B cell (primary cell): ENCODE data around the gene GAD1. TPM values are rescaled to one million over a fixed set of nuclear protein-coding genes. Genes with fewer than 3 reads are reported as not detected.

Source experiments
- ATAC-seq: fragments of 200-7000 bp; cut with Tn5 transposase; one replicate; pipeline ENCODE4 v1.10.0; 2021; ENCODE audit warnings: low read depth, mild to moderate bottlenecking, moderate number of reproducible peaks, moderate library complexity
- CTCF ChIA-PET: fragments of 350-600 bp; sonication (Branson Sonifier 250); formaldehyde crosslinking; loops from one replicate; lab custom pipeline; 2021; ENCODE audit warnings: antibody characterized with exemption, inconsistent platforms; lab: Charles Lee
- POLR2A ChIA-PET: fragments of 350-600 bp; sonication (Branson Sonifier 250); formaldehyde crosslinking; loops from one replicate; lab custom pipeline; 2021; ENCODE audit warnings: antibody characterized with exemption; lab: Charles Lee
- DNase-seq: peaks from one replicate; pipeline ENCODE4 v3.0.0; 2013
- H2AFZ ChIP-seq: 2 replicates; pipeline ENCODE4 v1.6.1; 2012; ENCODE audit warnings: mild to moderate bottlenecking, low read depth, low read length; ENCODE audit not compliant: insufficient read depth, poor library complexity, severe bottlenecking
- H3K27ac ChIP-seq, 2 donors: 1 replicate in 1 of 2; 2 replicates in 1 of 2; pipeline ENCODE4 v1.5.1; 2012 to 2013; ENCODE audit warnings: low read length in 2 of 2, mild to moderate bottlenecking in 2 of 2, moderate library complexity in 1 of 2
- H3K27me3 ChIP-seq, 4 experiments: fragments of 200-600 bp in 1 of 4; sonication (generic) in 1 of 4; replicated peaks in 1 of 4; 1 replicate in 2 of 4; 2 replicates in 2 of 4; pipeline versions ENCODE4 v1.6.1 to v1.7.0; 2013 to 2016; ENCODE audit warnings: low read length in 3 of 4, mild to moderate bottlenecking in 2 of 4, mixed read lengths in 1 of 4, moderate library complexity in 1 of 4; ENCODE audit not compliant: insufficient read depth in 4 of 4, control insufficient read depth in 3 of 4; ENCODE audit errors: control extremely low read depth in 1 of 4
- H3K36me3 ChIP-seq, 2 experiments: replicated peaks in 1 of 2; 1 replicate in 1 of 2; 2 replicates in 1 of 2; pipeline versions ENCODE4 v1.6.1 to v1.7.1; 2013; ENCODE audit warnings: low read length in 1 of 2; ENCODE audit not compliant: insufficient read depth in 2 of 2, control insufficient read depth in 1 of 2; ENCODE audit errors: control extremely low read depth in 1 of 2, extremely low read depth in 1 of 2
- H3K4me1 ChIP-seq, 2 donors: fragments of 200-600 bp in 1 of 2; sonication (generic) in 1 of 2; 1 replicate in 1 of 2; 2 replicates in 1 of 2; pipeline versions ENCODE4 v1.5.1 to v1.6.1; 2013 to 2017; ENCODE audit warnings: low read length in 2 of 2; ENCODE audit not compliant: control insufficient read depth in 2 of 2, insufficient read depth in 2 of 2
- H3K4me2 ChIP-seq: replicated peaks from 2 replicates; pipeline ENCODE3; 2012; ENCODE audit warnings: mild to moderate bottlenecking, low read depth, low read length; ENCODE audit not compliant: poor library complexity, severe bottlenecking
- H3K4me3 ChIP-seq, 5 experiments: fragments of 200-600 bp in 1 of 5; sonication (generic) in 1 of 5; 1 replicate in 3 of 5; 2 replicates in 2 of 5; pipeline versions ENCODE4 v1.5.1 to v1.7.0; 2011 to 2016; ENCODE audit warnings: low read length in 4 of 5, mild to moderate bottlenecking in 4 of 5, low read depth in 2 of 5, control low read depth in 1 of 5, moderate library complexity in 1 of 5; ENCODE audit not compliant: insufficient read depth in 1 of 5; ENCODE audit errors: control extremely low read depth in 1 of 5, extremely low read depth in 1 of 5
- H3K79me2 ChIP-seq: fragments of 200-600 bp; sonication (generic); one replicate; pipeline ENCODE4 v1.6.0; 2016; ENCODE audit warnings: low read length; ENCODE audit not compliant: control insufficient read depth, insufficient read depth
- H3K9ac ChIP-seq: fragments of 200-600 bp; sonication (generic); 2 replicates; pipeline ENCODE4 v1.6.1; 2017; ENCODE audit warnings: mild to moderate bottlenecking, low read length, moderate library complexity
- H3K9me3 ChIP-seq, 3 donors: one replicate each; pipeline versions ENCODE4 v1.6.1 to v1.7.1; 2013; ENCODE audit warnings: low read length in 2 of 3; ENCODE audit not compliant: control insufficient read depth in 2 of 3, insufficient read depth in 1 of 3; ENCODE audit errors: control extremely low read depth in 1 of 3
- H4K20me1 ChIP-seq: 2 replicates; pipeline ENCODE4 v1.6.0; 2012; ENCODE audit warnings: mild to moderate bottlenecking, low read length; ENCODE audit not compliant: insufficient read depth, control insufficient read depth, poor library complexity, severe bottlenecking
- H3K27ac Mint-ChIP-seq: one replicate; pipeline ENCODE4 v1.8.0; 2021; ENCODE audit warnings: mixed read lengths
- H3K27me3 Mint-ChIP-seq: one replicate; pipeline ENCODE4 v1.8.0; 2021; ENCODE audit warnings: mixed read lengths
- H3K4me1 Mint-ChIP-seq: one replicate; pipeline ENCODE4 v1.8.0; 2021; ENCODE audit warnings: mixed read lengths
- H3K4me3 Mint-ChIP-seq: one replicate; pipeline ENCODE4 v1.8.0; 2021; ENCODE audit warnings: mixed read lengths
- H3K9me3 Mint-ChIP-seq: one replicate; pipeline ENCODE4 v1.8.0; 2022; ENCODE audit warnings: mixed read lengths; ENCODE audit not compliant: insufficient read depth
- EZH2 ChIP-seq: IDR thresholded peaks from 2 replicates; pipeline ENCODE4 v1.6.1; 2012; ENCODE audit warnings: borderline replicate concordance, low read depth, mild to moderate bottlenecking, moderate library complexity, low read length; ENCODE audit not compliant: insufficient read depth, poor library complexity, severe bottlenecking
- WGBS: methylation state at CpG from one replicate; pipeline ENCODE4 v1.1.5; 2013; ENCODE audit warnings: missing lambda C conversion rate; ENCODE audit not compliant: insufficient coverage; 5-methylcytosine and 5-hydroxymethylcytosine counted together
- intact Hi-C: fragments of 100-400 bp; cut with micrococcal nuclease; formaldehyde crosslinking; loops from one replicate; pipeline ENCODE4 v1.10.0; 2022
- polyA plus RNA-seq: library from polyadenylated mRNA; depleted of rRNA; stranded (reverse); fragments of >200 nt; gene quantifications from 2 replicates; pipeline ENCODE4 v1.2.3, GENCODE V29; 2012
- total RNA-seq, 2 donors: library from RNA; stranded (reverse); fragments of 120-200 nt in 1 of 2; gene quantifications; 1 replicate in 1 of 2; 2 replicates in 1 of 2; pipeline versions ENCODE4 v1.2.3 to v1.2.4, GENCODE V29; 2013 to 2022
- TF ChIP-seq, protein P1 (sequence below): fragments of 200-600 bp; IDR thresholded peaks from one replicate; pipeline ENCODE4 v1.8.0; 2022; ENCODE audit warnings: antibody characterized with exemption, mild to moderate bottlenecking

The GAD1 gene
- total and polyA plus RNA-seq, 2 donors (not counting 1 experiment from before 2014, with no cell fraction given), result not detected

DNA sequence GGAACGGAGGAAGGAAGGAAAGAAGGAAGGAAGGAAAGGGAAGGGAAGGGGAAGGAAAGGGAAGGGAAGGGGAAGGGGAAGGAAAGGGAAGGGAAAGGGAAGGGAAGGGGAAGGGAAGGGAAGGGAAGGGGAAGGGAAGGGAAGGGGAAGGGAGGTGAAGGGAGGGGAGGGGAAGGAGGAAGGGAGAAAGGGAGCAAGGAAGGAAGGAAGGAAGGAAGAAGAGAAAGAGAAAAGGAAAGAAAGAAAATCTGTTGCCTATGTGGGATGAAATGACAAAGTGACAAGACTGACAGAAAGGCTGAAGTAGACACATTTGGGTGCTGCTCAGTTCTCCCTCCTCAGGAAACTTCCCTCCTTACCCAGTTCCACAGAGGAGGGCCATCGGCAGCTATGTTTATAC, 66.1 kb downstream of the GAD1 start:
- Mint-ChIP-seq H3K4me1 (peaks cover 11% of the 10 kb centered on the region), H3K4me3 (no peak overlapping the region), H3K27ac (no peak overlapping the region), H3K9me3 (no peaks in the 10 kb centered on the region), H3K27me3 (peaks cover 32% of the 10 kb centered on the region)
- no peak overlapping the region for H3K4me2 ChIP-seq
- CTCF ChIA-PET, result interaction anchor here (3.2 kb wide), 1 partner anchor 10 kb away, joined by 19 read pairs; no protein-coding TSS in a partner anchor
- H3K36me3 ChIP-seq, result no peaks in the 10 kb centered on the region
- no peak overlapping the region for H3K27ac ChIP-seq
- TF ChIP-seq, protein P1, sequence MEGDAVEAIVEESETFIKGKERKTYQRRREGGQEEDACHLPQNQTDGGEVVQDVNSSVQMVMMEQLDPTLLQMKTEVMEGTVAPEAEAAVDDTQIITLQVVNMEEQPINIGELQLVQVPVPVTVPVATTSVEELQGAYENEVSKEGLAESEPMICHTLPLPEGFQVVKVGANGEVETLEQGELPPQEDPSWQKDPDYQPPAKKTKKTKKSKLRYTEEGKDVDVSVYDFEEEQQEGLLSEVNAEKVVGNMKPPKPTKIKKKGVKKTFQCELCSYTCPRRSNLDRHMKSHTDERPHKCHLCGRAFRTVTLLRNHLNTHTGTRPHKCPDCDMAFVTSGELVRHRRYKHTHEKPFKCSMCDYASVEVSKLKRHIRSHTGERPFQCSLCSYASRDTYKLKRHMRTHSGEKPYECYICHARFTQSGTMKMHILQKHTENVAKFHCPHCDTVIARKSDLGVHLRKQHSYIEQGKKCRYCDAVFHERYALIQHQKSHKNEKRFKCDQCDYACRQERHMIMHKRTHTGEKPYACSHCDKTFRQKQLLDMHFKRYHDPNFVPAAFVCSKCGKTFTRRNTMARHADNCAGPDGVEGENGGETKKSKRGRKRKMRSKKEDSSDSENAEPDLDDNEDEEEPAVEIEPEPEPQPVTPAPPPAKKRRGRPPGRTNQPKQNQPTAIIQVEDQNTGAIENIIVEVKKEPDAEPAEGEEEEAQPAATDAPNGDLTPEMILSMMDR, result no peak
- TF ChIP-seq EZH2, result no peak
- no peaks in the 10 kb centered on the region for H3K79me2 ChIP-seq
- H3K9me3 ChIP-seq, result peaks cover 0 to 3% (median 0%) of the 10 kb centered on the region in 3 donors
- no peak overlapping the region for H2AFZ ChIP-seq
- DNase-seq, result no peak
- WGBS, result 94% methylated on average over 2 of the region's 2 CpGs
- POLR2A ChIA-PET, result no interaction called here
- intact Hi-C loops, result no loop called here
- H3K4me3 ChIP-seq, result no peak overlapping the region
- H4K20me1 ChIP-seq, result no peaks in the 10 kb centered on the region
- H3K27me3 ChIP-seq, result no peaks in the 10 kb centered on the region
- H3K9ac ChIP-seq, result no peak overlapping the region
- ATAC-seq, result no peak
- peaks cover 4 to 7% of the 10 kb centered on the region in 2 donors for H3K4me1 ChIP-seq

DNA sequence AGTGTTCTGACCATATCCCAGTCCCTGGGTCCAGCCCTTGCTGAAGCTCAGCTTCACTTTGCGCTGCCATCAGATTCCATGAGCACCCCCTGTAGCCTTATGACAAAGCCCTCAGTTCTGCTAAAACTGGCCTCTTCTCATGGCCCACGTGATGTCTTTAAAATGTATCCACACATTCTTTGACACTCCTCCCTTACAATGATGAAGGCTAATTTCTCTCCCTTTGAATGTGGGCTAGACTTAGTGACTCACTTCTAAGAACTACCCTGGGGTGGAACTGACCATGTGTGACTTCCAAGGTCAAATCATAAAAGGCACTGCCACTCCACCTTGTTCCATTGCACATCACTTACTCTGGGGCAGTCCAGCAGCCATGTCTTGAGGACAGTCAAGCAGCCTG, 67.0 kb downstream of the GAD1 start:
- Mint-ChIP-seq H3K4me1 (peaks cover 4% of the 10 kb centered on the region), H3K4me3 (no peak overlapping the region), H3K9me3 (no peaks in the 10 kb centered on the region), H3K27ac (no peak overlapping the region), H3K27me3 (peaks cover 32% of the 10 kb centered on the region)
- TF ChIP-seq EZH2, result no peak
- TF ChIP-seq, protein P1, result no peak
- Histone ChIP-seq H3K9ac (no peak overlapping the region), H3K27me3 (no peaks in the 10 kb centered on the region), H3K36me3 (no peaks in the 10 kb centered on the region), H4K20me1 (no peaks in the 10 kb centered on the region), H3K9me3 (peaks cover 0 to 3% (median 0%) of the 10 kb centered on the region in 3 donors), H3K4me3 (no peak overlapping the region), H3K79me2 (no peaks in the 10 kb centered on the region), H2AFZ (no peak overlapping the region), H3K27ac (no peak overlapping the region), H3K4me1 (peaks cover 0 to under 1% of the 10 kb centered on the region in 2 donors), H3K4me2 (no peak overlapping the region)
- ATAC-seq (no peak), DNase-seq (no peak)
- WGBS, result 93% methylated on average over 2 of the region's 2 CpGs
- intact Hi-C loops, result no loop called here
- POLR2A ChIA-PET, result no interaction called here
- CTCF ChIA-PET, result interaction anchor here (3.0 kb wide), 1 partner anchor 10 kb away, joined by 15 read pairs; no protein-coding TSS in a partner anchor
